Activated effector memory CD4-positive, alpha-beta T cell treated with Interleukin-2 at 50 U/mL for 16 hours (primary cell): Measurements from ENCODE around the gene C10orf143.
"Not testable (repeated sequence)": the region's sequence is repeated elsewhere in the genome, so short reads cannot be mapped to it uniquely, and the experiment has no call there.

Experiments used
- DNase-seq: peaks from one replicate; pipeline ENCODE4 v3.0.0-alpha.2; 2020

Gene C10orf143

DNA sequence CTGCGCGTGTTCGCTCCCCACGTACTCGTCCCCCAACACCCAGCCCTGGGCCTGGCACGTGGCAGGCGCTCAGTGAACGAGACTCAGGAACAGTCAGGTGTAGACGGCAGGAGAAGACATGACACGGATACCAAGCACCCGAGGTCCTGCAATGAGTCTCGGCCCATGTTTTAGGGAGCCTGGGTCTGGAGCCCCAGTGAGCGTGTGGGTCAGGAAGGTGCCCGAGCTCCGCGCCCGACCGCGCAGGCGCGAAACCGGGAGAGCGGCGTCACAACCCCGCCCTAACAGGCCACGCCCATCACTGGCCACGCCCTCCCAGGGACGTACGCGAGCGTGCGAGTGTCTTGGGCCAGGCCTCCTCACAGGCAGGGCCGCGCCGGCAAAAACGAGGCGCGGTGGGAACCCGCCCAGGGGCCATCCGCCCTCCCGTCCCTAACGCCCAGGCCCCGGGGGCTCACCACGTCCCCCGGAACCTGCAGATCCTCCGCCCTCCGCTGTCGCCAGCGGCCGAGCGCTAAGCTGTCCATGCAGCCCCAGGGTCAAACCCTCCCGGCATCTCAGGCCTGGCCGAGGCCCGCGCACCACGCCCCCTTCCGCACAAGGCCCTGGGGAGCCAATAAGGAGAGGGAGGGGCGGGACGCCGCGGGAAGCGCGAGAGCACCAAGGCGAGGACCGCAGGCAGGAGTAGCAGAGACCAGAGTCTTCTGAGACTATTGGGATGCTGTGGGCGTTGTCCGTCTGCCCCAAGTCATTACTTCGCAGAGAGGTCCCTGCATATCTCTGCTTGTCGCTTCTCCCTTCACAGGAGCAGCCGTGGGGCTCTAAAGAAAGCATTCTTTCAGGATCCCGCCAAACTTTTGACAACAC, at the start of gene C10orf143:
Gene C10orf143, minus strand, starts transcription at position 585 of the 867 bp plus-strand sequence. Its CDS starts 58 bp downstream, at position 527.
- DNase-seq, result peak; percentile 97

DNA sequence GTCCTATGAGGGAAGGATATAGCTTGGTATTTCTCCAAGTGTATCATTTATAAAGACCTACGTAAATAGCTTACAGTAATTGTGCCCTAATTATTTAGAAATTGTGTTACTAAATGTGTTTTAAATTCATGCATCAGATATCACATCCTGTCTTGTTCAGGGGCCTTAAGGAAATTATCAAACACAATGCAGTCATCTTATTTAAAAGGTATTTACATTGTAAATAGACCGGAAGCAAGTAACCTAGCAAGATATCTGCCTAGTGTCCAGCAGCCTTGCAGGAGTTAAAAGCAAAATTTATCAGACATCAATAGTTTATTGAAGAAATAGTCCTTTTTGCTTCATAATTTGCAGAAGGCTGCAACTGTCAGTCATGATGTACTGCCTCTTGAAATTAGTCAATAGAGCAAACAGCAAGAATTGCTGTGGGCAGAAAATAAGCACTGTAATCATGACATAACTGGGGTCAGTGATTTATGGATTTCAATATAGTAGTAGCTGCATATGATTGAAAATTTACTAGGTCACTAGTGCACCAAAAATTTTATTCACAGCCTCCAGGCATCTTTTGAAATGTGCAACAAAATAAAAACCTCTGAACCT, 48.7 kb upstream of the C10orf143 start:
- no peak for DNase-seq

DNA sequence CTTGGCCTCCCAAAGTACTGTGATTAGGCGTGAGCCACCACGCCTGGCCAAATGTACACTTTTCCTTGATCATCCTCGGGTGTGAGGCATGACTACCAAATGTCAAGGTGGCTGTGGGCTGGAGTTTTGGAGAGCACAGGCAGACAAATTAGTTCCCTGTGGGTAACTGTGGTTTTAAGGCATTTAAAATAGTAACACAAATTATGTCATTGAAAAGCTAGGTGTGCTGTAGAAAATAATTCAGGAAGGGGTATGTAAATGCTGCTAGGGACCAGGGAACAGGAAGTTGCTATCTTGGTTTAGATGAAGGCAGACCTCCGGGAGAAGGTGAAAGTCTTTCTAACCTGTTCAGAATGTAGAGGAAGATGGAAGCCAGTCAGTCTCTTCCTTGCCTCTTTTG, 35.4 kb upstream of the C10orf143 start:
- no peak for DNase-seq

DNA sequence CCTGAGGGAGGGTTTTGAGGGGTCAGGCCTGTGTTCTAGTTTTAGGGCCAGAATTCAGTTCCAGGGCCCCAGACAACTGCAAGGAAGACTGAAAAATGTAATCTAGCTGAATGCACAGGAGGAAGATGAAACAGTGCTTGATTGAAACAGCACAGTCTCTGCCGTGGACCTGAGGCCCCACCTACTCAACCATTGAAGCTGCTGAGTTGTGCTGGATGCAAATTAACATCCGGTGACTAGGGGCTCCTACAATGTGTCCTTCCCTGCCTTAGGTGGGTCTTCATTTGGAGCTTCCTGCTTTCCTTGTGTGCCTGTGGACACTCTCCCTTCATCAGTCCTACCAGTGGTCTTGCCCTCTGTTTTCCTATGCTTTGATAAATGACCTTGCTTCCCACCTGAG, 31.2 kb upstream of the C10orf143 start:
- no peak for DNase-seq

DNA sequence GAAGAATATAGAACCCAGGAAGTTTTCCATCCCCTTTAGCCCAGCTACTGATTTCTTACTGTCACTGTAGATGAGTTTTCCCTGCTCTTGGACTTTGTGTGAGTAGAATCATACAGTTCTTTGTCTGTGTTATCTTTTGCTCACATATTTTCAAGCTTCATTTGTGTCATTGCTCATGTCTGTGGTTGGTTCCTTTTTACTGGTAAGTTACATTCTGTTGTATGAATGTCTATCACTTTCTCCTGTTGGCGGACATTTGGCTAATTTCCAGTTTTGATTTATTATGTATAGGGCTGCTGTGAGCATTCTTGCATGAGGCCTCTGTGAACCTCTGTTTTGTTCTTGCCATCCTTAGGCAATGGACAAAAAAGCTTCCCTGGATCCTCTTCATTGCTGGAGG, 30.8 kb upstream of the C10orf143 start:
- no peak for DNase-seq

DNA sequence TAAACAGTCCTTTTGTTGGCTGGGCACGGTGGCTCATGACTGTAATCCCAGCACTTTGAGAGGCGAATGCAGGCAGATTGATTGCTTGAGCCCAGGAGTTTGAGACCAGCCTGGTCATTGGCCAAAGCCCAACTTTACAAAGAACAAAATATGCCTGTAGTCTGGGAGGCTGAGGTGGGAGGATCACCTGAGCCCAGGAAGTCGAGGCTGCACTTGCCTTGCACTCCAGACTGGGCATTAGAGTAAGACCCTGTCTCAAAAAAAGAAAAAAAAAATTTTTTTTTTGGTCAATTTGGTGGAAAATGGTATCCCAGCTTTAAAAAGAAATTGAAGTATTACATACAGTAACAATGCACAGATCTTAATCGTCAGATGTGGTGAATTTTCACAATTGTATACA, 30.4 kb upstream of the C10orf143 start:
- no peak for DNase-seq

DNA sequence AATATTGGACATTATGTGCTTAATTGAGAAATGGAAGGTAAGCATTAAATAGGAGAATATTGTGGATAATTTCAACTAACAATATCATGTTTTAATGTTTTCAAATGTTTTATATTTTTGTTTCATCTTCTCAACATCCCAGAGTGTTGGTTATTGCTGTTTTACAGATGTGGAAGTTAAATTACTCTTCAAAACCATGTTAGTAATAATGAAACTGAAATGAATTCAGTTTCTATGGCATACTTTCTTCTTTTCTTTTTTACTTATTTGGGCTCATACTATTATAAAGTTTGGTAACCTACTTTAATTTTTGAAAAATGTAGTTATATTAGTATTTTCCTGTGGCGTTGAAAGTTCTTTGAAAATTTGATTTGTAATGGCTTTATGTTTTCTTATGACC, 29.8 kb upstream of the C10orf143 start:
- no peak for DNase-seq

DNA sequence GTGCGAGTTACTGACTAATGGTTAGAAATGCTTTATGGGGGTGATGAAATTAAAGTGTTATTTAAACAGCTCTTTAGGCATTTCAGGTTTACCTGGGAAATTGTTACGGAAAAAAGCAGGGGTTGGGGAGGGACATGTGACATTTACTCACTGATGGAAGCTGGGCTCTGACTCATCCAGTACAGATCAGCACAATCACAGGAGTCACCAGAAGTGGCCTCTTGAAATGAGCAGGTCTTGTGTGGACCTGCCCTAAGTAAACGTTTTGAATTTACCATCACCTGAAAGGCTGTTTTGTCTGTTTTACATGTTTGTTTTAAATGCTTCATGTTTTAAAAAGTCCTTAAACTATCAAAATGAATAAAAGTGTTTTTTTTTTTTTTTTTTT, 27.8 kb upstream of the C10orf143 start:
- DNase-seq, result no peak

DNA sequence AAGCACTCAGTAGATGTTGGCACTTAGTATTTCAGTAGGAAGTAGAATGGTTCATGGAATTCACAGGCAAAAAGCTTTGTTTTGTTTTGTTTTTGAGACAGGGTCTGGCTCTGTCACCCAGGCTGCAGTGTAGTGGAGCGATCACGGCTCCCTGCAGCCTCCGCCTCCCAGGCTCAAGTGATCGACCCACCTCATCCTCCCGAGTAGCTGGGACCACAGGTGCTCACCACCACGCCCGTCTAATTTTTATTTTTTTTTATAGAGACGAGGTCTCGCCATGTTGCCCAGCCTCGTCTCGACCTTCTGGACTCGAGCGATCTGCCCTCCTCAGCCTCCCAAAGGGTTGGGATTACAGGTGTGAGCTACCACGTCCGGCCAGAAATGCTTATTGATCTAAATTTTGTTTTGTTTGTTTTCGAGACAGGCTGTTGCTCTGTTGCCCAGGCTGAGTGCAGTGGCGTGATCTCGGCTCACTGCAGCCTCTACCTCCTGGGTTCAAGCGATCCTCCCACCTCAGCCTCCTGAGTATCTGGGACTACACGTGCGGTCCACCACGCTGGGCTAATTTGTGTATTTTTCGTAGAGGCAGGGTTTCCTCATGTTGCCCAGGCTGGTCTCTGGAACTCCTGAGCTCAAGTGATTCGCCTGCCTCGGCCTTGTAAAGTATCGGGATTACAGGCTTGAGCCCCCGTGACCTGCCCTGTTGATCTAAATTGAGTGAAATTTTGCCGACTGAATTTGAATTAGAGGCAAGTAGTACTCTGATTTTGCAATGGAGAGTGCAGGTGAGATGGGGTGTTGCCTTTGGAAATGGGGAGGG, 27.2 kb upstream of the C10orf143 start:
- no peak for DNase-seq

DNA sequence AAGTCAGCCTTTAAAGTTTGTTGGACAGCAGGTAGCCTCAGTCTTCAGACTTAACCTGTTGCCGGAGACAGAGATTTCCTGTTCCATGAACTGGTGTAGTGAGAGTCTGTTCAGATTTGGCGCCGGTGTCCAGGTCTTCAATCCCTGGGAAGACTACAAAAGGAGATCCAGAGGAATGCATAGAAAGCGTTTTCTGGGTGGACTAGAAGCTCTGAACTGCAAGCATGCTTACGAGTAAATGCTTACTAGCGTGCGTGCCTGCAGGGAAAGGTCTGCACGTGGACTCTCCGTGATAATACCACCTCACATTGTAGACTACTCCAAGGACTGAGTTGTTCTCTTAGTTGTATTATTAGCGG, 26.4 kb upstream of the C10orf143 start:
- no peak for DNase-seq

DNA sequence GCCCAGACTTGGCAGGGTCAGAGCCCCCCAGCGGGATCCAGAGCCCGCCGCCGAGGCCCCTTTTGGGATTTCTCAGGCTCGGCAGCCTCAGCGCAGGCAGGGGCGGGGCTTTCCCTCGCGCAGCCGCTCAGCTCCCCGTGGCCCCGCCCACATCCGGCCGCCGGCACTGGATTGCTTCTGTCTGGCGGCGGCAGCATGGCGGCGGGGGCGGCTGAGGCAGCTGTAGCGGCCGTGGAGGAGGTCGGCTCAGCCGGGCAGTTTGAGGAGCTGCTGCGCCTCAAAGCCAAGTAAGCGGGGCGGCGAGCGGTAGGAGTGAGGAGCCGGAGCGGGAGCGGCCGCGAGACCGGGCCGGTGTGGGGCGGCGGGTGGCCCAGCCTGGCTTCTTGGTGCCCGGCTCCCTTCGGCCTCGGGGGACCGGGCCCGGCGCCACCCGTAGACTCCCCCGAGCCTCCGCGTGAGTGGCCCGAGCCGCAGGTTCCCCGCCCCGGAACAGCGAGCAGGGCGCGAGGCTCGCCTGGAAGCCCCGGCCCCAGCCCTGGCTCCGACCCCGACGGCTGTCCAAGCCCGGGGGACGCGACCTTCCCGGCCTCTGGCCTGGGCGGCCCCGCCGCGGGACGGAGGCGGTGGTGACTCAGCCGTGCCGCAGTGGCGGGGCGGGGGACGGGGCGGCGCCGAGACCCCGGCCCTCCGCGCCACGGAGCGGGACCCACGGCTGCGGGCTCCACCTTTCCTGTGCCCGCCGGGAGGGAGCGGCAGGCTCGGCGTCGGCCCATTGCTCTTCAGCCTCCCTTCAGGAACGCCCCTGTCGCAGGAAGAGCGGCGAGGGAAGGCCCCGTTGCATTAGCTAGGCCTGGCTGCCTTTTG, 25.8 kb upstream of the C10orf143 start, which contains the start of gene GLRX3:
Gene GLRX3, plus strand, starts transcription at position 166 of the 864 bp plus-strand sequence. Its CDS starts 30 bp downstream, at position 196.
- DNase-seq, result peak; percentile 81

DNA sequence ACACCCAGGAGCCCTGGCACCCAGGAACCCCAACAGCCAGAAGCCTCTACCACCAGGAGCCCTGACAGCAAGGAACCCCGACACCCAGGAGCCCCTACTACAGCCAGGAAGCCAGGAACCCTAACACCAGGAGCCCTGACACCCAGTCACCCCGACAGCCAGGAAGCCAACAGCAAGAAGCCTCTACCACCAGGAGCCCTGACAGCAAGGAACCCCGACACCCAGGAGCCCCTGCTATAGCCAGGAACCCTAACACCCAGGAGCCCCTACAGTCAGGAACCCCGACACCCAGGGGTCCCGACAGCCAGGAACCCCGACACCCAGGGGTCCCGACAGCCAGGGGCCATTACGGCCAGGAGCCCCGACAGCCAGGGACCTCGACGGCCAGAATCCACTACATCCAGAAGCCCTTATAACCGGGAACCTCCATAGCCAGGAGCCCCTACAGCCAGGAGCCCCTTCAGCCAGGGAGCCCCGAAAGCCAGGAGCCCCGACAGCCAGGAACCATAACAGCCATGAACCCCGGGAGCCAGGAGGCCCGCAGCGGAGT, 25.1 kb upstream of the C10orf143 start:
- no peak for DNase-seq

DNA sequence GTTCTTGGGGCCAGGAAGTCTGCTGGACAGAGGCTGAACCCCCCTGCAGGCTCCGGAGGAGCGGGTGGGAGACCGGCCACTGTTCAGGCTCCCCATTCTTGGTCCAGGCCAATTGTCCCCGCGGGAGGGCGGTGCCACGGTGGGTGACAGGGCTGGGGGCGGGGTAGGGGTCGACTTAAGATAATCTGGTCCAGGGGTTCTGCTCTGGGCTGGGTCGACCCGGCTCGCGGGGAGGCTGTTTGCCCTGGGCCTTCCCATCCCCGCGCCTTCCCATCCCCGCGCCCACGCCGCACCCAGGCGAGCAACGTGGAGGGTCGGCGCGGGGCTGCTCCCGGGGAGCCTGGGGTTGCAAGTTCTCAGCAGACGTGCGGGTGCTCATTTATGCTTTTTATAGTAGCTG, 18.3 kb upstream of the C10orf143 start:
- DNase-seq, result no peak

DNA sequence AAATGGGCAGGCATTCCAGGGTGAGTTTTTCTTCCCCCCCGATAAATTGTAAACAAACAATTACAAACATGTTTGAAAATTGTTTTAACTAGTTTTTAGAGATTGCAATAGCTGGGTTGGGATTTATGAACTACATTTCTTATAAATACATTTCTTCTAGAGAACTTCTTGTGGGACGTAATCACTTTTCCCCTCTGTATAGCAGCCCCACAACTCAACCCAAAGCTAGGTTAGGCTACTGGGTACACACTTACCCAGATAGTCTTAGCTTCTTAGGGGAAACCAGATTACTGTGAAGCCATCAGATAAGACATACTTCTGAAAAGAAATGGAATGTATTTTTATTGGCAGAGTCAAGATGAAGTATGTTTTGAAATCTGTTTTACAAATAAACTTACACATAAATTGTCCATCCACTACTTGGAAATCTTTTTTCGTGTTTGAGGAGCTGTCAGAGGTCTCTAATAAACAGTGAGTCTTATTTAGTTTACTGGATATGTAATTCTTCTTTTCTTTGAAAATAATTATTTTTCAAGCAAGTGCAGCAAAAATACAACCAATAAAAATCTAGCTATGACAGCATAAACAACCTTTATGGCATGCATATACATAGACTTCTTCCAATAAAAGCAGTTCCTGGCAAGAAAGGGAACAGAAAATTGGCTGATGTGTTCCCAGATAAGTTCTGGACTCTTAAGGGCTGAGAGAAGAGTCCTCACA, 17.6 kb upstream of the C10orf143 start:
- no peak for DNase-seq

DNA sequence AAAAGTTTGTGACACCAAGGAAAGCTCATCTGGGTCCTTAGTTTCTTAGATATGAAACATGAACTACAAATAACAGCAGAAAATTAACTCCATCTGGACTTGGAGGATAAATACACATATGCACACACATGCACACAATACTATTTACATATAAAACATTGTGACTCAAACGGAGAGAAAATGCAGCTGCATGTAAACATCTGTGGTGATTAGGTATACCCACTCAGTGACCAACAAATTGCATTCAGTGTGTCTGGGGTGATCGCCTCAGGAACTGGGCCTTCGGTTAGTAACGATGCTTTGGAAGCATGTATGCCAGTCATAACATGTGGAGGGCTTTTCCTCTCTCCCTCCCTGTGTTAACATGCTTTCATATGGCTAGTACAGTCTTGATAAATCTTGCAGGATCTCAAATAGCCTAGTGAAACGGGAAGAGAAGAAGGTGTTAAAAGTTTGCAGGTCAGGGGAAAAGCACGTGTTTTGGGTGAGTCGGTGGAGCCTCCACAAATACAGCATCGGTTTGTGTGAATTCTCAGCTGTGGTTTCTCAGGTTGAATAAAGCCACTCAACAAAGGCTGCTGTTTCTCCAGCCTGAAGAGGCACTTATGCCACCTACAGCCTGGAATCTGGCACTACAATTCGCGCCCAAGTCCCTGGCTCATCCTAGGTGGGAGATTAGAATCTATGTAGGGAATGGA, 16.9 kb upstream of the C10orf143 start:
- DNase-seq, result peak; percentile 37

DNA sequence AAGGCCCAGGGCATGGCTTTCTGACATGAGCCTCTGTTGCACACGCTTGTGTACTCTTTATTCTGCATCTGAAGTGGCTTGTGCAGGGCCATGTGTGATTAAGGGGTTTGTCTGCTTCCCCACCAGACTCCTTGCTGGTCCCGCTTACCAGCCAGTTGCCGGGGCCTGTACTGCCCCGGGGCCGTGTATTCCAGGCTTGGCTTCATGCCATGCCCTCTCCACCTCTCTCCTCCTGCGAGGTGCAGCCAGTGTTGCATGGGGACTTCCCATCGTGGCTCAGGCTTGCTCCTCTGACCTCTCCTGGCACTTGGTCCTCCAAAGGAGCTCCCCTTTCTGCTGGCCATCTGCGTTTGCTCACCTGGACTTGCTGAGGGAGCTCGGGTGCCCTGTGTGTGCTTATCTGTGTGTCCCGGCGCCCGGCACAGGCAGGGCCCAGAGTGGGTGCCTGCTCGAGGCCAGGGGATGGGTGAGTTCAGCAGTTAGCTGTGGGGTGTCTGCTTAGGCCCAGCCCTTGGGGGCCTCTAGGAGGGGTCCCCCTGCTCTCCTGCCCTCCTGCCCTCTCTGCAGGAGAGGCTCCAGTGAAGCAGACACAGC, 11.0 kb upstream of the C10orf143 start:
- DNase-seq, result no peak

DNA sequence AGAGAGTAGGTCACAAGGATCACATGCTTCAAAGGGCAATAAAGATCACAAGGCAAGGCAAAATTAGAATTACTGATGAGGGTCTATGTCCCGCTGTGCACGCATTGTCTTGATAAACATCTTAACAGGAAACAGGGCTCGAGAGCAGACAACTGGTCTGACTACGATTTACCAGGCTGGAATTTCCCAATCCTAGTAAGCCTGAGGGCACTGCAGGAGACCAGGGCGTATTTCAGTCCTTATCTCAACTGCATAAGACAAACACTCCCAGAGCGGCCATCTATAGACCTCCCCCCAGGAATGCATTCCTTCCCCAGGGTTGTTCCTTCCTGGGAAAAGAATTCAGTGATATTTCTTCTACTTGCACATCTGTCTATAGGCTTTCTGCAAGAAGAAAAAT, 6.9 kb upstream of the C10orf143 start:
- DNase-seq, result not testable (repeated sequence)

DNA sequence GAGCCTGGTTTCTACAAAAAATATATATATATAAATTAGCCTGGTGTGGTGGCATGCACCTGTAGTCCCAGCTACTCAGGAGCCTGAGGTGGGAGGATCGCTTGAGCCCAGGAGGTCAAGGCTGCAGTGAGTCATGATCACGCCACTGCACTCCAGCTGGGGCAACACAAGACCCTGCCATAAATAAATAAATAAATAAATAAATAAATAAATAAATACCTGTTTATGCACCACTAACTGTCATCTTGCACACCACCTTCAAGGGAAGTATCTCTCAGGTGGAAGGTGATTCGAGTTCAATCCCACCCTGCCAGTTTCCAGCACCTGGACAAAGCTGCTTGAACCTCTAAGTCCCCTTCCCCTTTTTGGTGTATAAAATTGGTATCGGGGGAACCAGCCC, 6.3 kb upstream of the C10orf143 start:
- DNase-seq, result not testable (repeated sequence)

DNA sequence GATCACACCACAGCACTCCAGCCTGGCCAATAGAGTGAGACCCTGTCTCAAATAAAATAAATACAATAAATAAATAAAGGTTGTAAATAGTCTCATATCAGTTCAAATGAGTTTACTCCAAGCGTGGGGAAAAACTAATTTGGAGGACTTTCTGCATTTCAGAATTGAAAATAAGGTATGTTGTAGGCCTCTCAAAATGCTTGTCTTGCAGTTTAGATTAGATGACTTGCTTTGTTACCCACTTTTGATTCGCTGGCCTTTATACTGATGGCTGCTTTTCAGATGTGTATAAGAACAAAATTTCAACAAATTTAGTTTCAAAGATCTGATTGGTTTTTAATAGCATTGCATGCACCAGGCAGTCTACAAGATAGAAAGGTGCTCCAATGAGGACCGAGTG, 2.2 kb upstream of the C10orf143 start:
- no peak for DNase-seq

DNA sequence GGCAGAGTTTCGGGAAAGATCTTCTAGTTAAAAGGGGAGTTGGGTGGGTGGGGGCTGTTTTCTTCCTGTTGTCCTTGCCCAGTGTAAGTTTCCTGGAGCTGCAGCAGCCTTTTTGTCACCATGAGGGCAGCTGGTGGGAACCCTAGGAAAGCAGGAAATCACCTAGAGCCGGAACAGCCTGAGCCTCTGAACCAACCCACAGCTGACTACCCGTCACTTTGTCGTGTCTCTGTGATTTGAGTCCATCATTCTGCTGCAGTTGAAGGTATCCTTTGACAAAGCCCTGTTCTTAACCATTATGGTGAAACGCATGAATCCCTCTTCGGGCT, 1.2 kb upstream of the C10orf143 start:
- DNase-seq, result no peak
